Neural cell (in vitro differentiated cells): Measurements from ENCODE around the gene KLK3. TPM values are rescaled to one million over a fixed set of nuclear protein-coding genes. Genes with fewer than 3 reads are reported as not detected.

ENCODE experiments used
- H2AFZ ChIP-seq: fragments of 200-600, 300-800 bp; sonication (generic), shearing (Covaris generic); 2 replicates; pipeline ENCODE4 v1.6.0; 2014; ENCODE audit warnings: low read depth, mild to moderate bottlenecking, antibody characterized with exemption, low read length, moderate library complexity
- H3F3A ChIP-seq: fragments of 200-600 bp; shearing (Covaris generic); 2 replicates; pipeline ENCODE4 v1.6.1; 2016; ENCODE audit warnings: mild to moderate bottlenecking, moderate library complexity, mixed read lengths, antibody characterized with exemption, low read length; ENCODE audit not compliant: insufficient read depth, poor library complexity, severe bottlenecking
- H3K27ac ChIP-seq: fragments of 200-600, 300-800 bp; sonication (generic), shearing (Covaris generic); 2 replicates; pipeline ENCODE4 v1.5.1; 2014; ENCODE audit warnings: mild to moderate bottlenecking, low read length, moderate library complexity
- H3K27me3 ChIP-seq: fragments of 300-800, 200-600 bp; sonication (generic), shearing (Covaris generic); 2 replicates; pipeline ENCODE4 v1.6.0; 2014; ENCODE audit warnings: mild to moderate bottlenecking, low read depth, low read length, moderate library complexity; ENCODE audit not compliant: insufficient read depth
- H3K36me3 ChIP-seq: fragments of 300-800, 200-600 bp; sonication (generic), shearing (Covaris generic); 2 replicates; pipeline ENCODE4 v1.5.1; 2014; ENCODE audit warnings: mild to moderate bottlenecking, antibody characterized with exemption, low read length, moderate library complexity; ENCODE audit not compliant: insufficient read depth
- H3K4me2 ChIP-seq: fragments of 300-800, 200-600 bp; sonication (generic), shearing (Covaris generic); 2 replicates; pipeline ENCODE4 v1.6.0; 2014; ENCODE audit warnings: mild to moderate bottlenecking, low read length
- H3K4me3 ChIP-seq: fragments of 300-800, 200-600 bp; sonication (generic), shearing (Covaris generic); 2 replicates; pipeline ENCODE4 v1.5.1; 2014; ENCODE audit warnings: mild to moderate bottlenecking, low read length, moderate library complexity
- H3K79me2 ChIP-seq: fragments of 200-600 bp; shearing (Covaris generic); replicated peaks from 2 replicates; pipeline ENCODE4 v1.6.0; 2014; ENCODE audit warnings: mild to moderate bottlenecking, low read length, moderate library complexity; ENCODE audit not compliant: insufficient read depth
- H3K9ac ChIP-seq: fragments of 300-800, 200-600 bp; sonication (generic), shearing (Covaris generic); 2 replicates; pipeline ENCODE4 v1.6.1; 2016; ENCODE audit warnings: mild to moderate bottlenecking, low read length, mixed read lengths
- H3K9me2 ChIP-seq: fragments of 200-600 bp; shearing (Covaris generic); 2 replicates; pipeline ENCODE4 v1.6.1; 2016; ENCODE audit warnings: mild to moderate bottlenecking, low read length, mixed read lengths; ENCODE audit not compliant: insufficient read depth
- H3K9me3 ChIP-seq: fragments of 200-600, 300-800 bp; sonication (generic), shearing (Covaris generic); 2 replicates; pipeline ENCODE4 v1.6.1; 2016; ENCODE audit warnings: mild to moderate bottlenecking, mixed run types, low read length, moderate library complexity, mixed read lengths
- H4K20me1 ChIP-seq: fragments of 200-600 bp; shearing (Covaris generic); 2 replicates; pipeline ENCODE4 v1.6.1; 2016; ENCODE audit warnings: mild to moderate bottlenecking, mixed run types; ENCODE audit not compliant: insufficient read depth
- EP300 ChIP-seq: fragments of 450-650 bp; conservative IDR thresholded peaks from 2 replicates; pipeline ENCODE4 v1.6.1; 2014; ENCODE audit warnings: antibody characterized with exemption, mild to moderate bottlenecking, moderate library complexity; ENCODE audit not compliant: poor library complexity, severe bottlenecking
- EZH2 ChIP-seq: fragments of 200-600, 300-800 bp; shearing (Covaris generic), sonication (generic); IDR thresholded peaks from 2 replicates; pipeline ENCODE4 v1.6.1; 2014; ENCODE audit warnings: antibody characterized with exemption, low read length, borderline replicate concordance, mild to moderate bottlenecking; ENCODE audit not compliant: insufficient read depth, poor library complexity, severe bottlenecking
- MXI1 ChIP-seq: fragments of 450-650 bp; conservative IDR thresholded peaks from 2 replicates; pipeline ENCODE4 v1.6.1; 2014; ENCODE audit warnings: antibody characterized with exemption, mild to moderate bottlenecking; ENCODE audit not compliant: poor library complexity, severe bottlenecking
- POLR2AphosphoS5 ChIP-seq: IDR thresholded peaks from 2 replicates; pipeline ENCODE4 v1.6.1; 2012
- RAD21 ChIP-seq: fragments of 450-650 bp; conservative IDR thresholded peaks from 2 replicates; pipeline ENCODE4 v1.6.1; 2014; ENCODE audit warnings: antibody characterized with exemption, mild to moderate bottlenecking, moderate library complexity
- SMC3 ChIP-seq: fragments of 450-650 bp; conservative IDR thresholded peaks from 2 replicates; pipeline ENCODE4 v1.6.1; 2014; ENCODE audit warnings: antibody characterized with exemption, mild to moderate bottlenecking, moderate library complexity; ENCODE audit not compliant: poor library complexity
- TAF1 ChIP-seq: IDR thresholded peaks from 2 replicates; pipeline ENCODE4 v1.6.1; 2012; ENCODE audit warnings: low read depth
- polyA plus RNA-seq: library from polyadenylated mRNA; depleted of rRNA; stranded (reverse); fragments of >200 nt; gene quantifications from 2 replicates; pipeline ENCODE4 v1.2.3, GENCODE V29; 2014
- TF ChIP-seq, protein P1 (sequence below): fragments of 450-650 bp; IDR thresholded peaks from 2 replicates; pipeline ENCODE4 v1.5.1; 2014; ENCODE audit warnings: antibody characterized with exemption, mild to moderate bottlenecking, moderate library complexity; ENCODE audit not compliant: poor library complexity, severe bottlenecking
- TF ChIP-seq, protein P2 (sequence below): IDR thresholded peaks from 2 replicates; pipeline ENCODE4 v1.6.1; 2012; ENCODE audit warnings: borderline replicate concordance

KLK3 gene
- polyA plus RNA-seq, 1 donor from 2014 or later: not detected

DNA sequence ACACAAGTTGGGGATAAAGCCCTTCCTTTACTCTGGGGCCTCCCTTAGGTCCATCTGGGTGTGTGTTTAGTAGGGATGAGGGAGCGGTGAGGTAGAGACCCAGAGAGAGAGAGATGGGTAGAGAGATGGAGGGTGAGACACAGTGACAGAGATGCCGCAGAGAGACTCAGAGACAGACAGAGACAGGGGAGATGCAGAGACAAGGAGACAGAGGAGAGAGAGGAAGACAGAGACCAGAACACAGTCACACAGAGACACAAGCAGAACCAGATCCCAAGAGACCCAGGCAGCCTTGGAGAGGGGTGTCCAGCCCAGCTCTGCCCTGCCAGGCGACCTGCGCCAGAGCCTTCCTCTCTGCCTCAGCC, 33.5 kb upstream of the KLK3 start:
- Histone ChIP-seq H4K20me1 (no peaks in the 10 kb centered on the region), H3K9me3 (no peaks in the 10 kb centered on the region), H3K79me2 (no peaks in the 10 kb centered on the region), H3K4me3 (no peak overlapping the region), H3K27me3 (peaks cover 62% of the 10 kb centered on the region), H3F3A (no peaks in the 10 kb centered on the region), H3K9ac (no peak overlapping the region), H3K9me2 (no peaks in the 10 kb centered on the region), H3K27ac (no peak overlapping the region), H3K4me2 (no peak overlapping the region), H2AFZ (no peak overlapping the region), H3K36me3 (no peaks in the 10 kb centered on the region)
- TF ChIP-seq, protein P1, sequence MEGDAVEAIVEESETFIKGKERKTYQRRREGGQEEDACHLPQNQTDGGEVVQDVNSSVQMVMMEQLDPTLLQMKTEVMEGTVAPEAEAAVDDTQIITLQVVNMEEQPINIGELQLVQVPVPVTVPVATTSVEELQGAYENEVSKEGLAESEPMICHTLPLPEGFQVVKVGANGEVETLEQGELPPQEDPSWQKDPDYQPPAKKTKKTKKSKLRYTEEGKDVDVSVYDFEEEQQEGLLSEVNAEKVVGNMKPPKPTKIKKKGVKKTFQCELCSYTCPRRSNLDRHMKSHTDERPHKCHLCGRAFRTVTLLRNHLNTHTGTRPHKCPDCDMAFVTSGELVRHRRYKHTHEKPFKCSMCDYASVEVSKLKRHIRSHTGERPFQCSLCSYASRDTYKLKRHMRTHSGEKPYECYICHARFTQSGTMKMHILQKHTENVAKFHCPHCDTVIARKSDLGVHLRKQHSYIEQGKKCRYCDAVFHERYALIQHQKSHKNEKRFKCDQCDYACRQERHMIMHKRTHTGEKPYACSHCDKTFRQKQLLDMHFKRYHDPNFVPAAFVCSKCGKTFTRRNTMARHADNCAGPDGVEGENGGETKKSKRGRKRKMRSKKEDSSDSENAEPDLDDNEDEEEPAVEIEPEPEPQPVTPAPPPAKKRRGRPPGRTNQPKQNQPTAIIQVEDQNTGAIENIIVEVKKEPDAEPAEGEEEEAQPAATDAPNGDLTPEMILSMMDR: no peak
- TF ChIP-seq, protein P2, sequence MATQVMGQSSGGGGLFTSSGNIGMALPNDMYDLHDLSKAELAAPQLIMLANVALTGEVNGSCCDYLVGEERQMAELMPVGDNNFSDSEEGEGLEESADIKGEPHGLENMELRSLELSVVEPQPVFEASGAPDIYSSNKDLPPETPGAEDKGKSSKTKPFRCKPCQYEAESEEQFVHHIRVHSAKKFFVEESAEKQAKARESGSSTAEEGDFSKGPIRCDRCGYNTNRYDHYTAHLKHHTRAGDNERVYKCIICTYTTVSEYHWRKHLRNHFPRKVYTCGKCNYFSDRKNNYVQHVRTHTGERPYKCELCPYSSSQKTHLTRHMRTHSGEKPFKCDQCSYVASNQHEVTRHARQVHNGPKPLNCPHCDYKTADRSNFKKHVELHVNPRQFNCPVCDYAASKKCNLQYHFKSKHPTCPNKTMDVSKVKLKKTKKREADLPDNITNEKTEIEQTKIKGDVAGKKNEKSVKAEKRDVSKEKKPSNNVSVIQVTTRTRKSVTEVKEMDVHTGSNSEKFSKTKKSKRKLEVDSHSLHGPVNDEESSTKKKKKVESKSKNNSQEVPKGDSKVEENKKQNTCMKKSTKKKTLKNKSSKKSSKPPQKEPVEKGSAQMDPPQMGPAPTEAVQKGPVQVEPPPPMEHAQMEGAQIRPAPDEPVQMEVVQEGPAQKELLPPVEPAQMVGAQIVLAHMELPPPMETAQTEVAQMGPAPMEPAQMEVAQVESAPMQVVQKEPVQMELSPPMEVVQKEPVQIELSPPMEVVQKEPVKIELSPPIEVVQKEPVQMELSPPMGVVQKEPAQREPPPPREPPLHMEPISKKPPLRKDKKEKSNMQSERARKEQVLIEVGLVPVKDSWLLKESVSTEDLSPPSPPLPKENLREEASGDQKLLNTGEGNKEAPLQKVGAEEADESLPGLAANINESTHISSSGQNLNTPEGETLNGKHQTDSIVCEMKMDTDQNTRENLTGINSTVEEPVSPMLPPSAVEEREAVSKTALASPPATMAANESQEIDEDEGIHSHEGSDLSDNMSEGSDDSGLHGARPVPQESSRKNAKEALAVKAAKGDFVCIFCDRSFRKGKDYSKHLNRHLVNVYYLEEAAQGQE: no peak
- TF ChIP-seq EP300 (no peak), MXI1 (no peak), EZH2 (no peak), POLR2AphosphoS5 (no peak), RAD21 (no peak), SMC3 (no peak), TAF1 (no peak)

DNA sequence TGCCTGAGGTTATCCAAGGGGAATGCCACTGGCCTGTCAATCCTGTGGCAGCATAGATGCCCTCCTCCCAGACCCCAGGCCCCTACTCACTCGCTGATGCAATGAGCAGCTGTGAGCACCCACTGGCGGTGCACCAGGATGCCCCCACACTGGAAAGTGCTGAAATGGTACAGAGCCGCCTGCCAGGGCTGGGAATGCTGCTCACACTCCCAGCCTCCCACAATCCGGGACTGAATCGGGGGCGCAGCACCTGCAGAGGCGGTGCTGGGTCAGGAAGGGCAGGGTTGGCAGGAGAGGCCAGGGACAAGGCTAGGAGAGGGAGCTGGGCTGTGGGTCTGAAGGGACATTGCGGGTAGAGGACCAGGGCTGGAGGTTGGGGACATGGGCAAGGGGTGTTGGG, 33.1 kb upstream of the KLK3 start:
- Histone ChIP-seq H3K9me3 (no peaks in the 10 kb centered on the region), H3K36me3 (no peaks in the 10 kb centered on the region), H3K4me2 (no peak overlapping the region), H3K27ac (no peak overlapping the region), H3K27me3 (peaks cover 62% of the 10 kb centered on the region), H3K4me3 (no peak overlapping the region), H4K20me1 (no peaks in the 10 kb centered on the region), H2AFZ (no peak overlapping the region), H3K9me2 (no peaks in the 10 kb centered on the region), H3K79me2 (no peaks in the 10 kb centered on the region), H3K9ac (no peak overlapping the region), H3F3A (no peaks in the 10 kb centered on the region)
- no peak for TF ChIP-seq EZH2
- TF ChIP-seq MXI1: no peak
- no peak for TF ChIP-seq RAD21
- no peak for TF ChIP-seq TAF1
- TF ChIP-seq, protein P1: no peak
- TF ChIP-seq SMC3: no peak
